ENCODE measurements around the gene NFU1.

- TF ChIP-seq CTCF (IDR thresholded peaks at IDR 0.05), result no peak
- TF ChIP-seq POLR2A (IDR thresholded peaks at IDR 0.05; ENCODE audit: low read depth), result no peak
Observed at GRCh38 chr2:69400121-69400520, 37.1 kb downstream of the NFU1 start.
